Vagina (tissue), 2 donors: ENCODE measurements around the gene ITSN1.

Source experiments
- CTCF ChIP-seq, 3 experiments: fragments of 450-650 bp in 2 of 3; fragments of 200-600 bp in 1 of 3; sonication (generic) in 1 of 3; IDR thresholded peaks; one replicate each; pipeline ENCODE4 v1.5.1; 2017 to 2019; ENCODE audit warnings: antibody characterized with exemption in 3 of 3, mild to moderate bottlenecking in 2 of 3, moderate library complexity in 2 of 3
- POLR2A ChIP-seq, 2 donors: fragments of 450-650 bp; IDR thresholded peaks; one replicate each; pipeline ENCODE4 v1.6.1; 2017; ENCODE audit warnings: antibody characterized with exemption in 2 of 2, mild to moderate bottlenecking in 2 of 2, moderate library complexity in 2 of 2
- POLR2AphosphoS5 ChIP-seq, 2 donors: sonication (generic); formaldehyde crosslinking; IDR thresholded peaks; one replicate each; pipeline ENCODE4 v1.9.0; 2017; ENCODE audit warnings: antibody characterized with exemption in 2 of 2, mild to moderate bottlenecking in 2 of 2, low read depth in 1 of 2; ENCODE audit not compliant: insufficient read depth in 1 of 2

GRCh38 chr21:33813832-33814365 lies 171.6 kb downstream of the ITSN1 start:
- TF ChIP-seq CTCF (IDR thresholded peaks at IDR 0.05) (no peak), POLR2A (IDR thresholded peaks at IDR 0.05) (no peak), POLR2AphosphoS5 (IDR thresholded peaks at IDR 0.05; ENCODE audit: insufficient read depth in 1 of 2, low read depth in 1 of 2) (no peak)
